Neural progenitor cell (in vitro differentiated cells): ENCODE results near the gene PPP2R2C.

Source experiments
- CTCF ChIP-seq: fragments of 200-600 bp; sonication (generic); IDR thresholded peaks from 2 replicates; pipeline ENCODE4 v1.5.1; 2017; ENCODE audit warnings: antibody characterized with exemption, mild to moderate bottlenecking
- EZH2 ChIP-seq: fragments of 200-600 bp; sonication (generic); IDR thresholded peaks from 2 replicates; pipeline ENCODE4 v1.6.1; 2017; ENCODE audit warnings: antibody characterized with exemption, mild to moderate bottlenecking, moderate library complexity
- EZH2phosphoT487 ChIP-seq: fragments of 200-600 bp; sonication (generic); IDR thresholded peaks from 2 replicates; pipeline ENCODE4 v1.6.1; 2017; ENCODE audit warnings: antibody characterized with exemption

DNA sequence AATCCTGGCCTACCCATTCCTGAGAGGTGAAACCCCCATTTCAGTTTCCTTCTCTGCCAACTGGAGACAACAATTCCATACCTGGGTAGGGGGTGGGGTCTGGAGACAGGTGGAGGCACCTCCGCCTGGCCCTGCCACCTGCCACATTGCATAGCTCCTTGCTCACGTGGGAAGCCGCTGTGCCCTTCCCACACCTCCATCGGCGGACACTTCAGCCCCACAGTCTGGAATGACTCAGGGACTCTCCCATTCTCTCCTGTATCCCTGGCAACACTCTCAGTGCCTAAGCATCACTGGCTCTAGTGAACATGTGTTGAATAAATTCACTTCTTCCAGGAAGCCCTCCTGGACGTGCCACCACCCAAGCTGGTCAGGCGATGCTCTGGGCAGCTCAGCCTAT lies 21.7 kb downstream of the PPP2R2C start:
- TF ChIP-seq EZH2: no peak
- TF ChIP-seq CTCF: no peak
- no peak for TF ChIP-seq EZH2phosphoT487
